Measurements from ENCODE around the gene SYNPO2L. TPM values are rescaled to one million over a fixed set of nuclear protein-coding genes. Genes with fewer than 3 reads are reported as not detected.

The SYNPO2L gene
- polyA plus RNA-seq, 1 donor from 2014 or later, result not detected

DNA sequence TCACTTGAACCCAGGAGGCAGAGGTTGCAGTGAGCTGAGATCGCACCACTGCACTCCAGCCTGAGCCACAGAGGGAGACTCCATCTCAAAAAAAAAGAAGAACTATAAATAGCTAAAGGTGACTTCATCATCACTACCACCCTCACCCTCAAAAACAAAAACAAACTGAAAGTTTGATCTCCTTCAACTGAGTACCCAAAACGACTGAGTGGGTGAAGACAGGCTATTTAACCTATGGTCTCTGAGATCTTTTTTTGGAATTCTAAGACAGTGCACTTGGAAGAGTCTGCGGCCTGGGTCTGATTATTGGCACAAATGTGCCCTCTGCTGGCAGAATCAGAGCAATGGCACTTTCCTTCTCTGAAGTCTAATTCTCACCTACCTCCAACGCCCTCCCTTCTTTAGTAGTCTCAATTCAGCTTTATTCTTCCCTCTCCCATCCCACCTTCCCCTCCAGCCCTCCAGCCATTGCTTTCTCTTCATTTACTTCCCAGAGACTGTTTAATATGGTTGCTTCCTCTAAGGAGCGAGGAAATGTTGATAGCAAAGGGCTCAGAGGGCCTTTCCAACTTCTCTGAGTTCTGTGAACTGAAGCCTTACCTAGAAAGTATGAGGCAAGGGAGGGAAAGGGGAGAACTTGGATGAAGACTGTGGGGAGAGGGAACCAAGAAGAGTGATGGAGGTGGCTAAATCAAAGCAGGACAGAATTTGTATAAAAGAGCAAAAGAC, 11.7 kb downstream of the SYNPO2L start:
- H3K4me2 ChIP-seq (ENCODE audit: low read length), result no peak overlapping the region
- H2AFZ ChIP-seq (ENCODE audit: low read depth, low read length), result no peak overlapping the region
- TF ChIP-seq CTCF (IDR thresholded peaks at IDR 0.05; ENCODE audit: poor library complexity, severe bottlenecking), result peak; percentile 94
- peak; percentile 95 for TF ChIP-seq SMC3 (conservative IDR thresholded peaks at IDR 0.05; ENCODE audit: poor library complexity)
- TF ChIP-seq EZH2 (IDR thresholded peaks at IDR 0.05; ENCODE audit: borderline replicate concordance, insufficient read depth, low read length, poor library complexity, severe bottlenecking), result no peak
- peak; percentile 94 for TF ChIP-seq RAD21 (conservative IDR thresholded peaks at IDR 0.05)
- no peak for TF ChIP-seq EP300 (conservative IDR thresholded peaks at IDR 0.05; ENCODE audit: poor library complexity, severe bottlenecking)
- TF ChIP-seq, protein P1, sequence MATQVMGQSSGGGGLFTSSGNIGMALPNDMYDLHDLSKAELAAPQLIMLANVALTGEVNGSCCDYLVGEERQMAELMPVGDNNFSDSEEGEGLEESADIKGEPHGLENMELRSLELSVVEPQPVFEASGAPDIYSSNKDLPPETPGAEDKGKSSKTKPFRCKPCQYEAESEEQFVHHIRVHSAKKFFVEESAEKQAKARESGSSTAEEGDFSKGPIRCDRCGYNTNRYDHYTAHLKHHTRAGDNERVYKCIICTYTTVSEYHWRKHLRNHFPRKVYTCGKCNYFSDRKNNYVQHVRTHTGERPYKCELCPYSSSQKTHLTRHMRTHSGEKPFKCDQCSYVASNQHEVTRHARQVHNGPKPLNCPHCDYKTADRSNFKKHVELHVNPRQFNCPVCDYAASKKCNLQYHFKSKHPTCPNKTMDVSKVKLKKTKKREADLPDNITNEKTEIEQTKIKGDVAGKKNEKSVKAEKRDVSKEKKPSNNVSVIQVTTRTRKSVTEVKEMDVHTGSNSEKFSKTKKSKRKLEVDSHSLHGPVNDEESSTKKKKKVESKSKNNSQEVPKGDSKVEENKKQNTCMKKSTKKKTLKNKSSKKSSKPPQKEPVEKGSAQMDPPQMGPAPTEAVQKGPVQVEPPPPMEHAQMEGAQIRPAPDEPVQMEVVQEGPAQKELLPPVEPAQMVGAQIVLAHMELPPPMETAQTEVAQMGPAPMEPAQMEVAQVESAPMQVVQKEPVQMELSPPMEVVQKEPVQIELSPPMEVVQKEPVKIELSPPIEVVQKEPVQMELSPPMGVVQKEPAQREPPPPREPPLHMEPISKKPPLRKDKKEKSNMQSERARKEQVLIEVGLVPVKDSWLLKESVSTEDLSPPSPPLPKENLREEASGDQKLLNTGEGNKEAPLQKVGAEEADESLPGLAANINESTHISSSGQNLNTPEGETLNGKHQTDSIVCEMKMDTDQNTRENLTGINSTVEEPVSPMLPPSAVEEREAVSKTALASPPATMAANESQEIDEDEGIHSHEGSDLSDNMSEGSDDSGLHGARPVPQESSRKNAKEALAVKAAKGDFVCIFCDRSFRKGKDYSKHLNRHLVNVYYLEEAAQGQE (IDR thresholded peaks at IDR 0.05; ENCODE audit: borderline replicate concordance), result no peak
- no peak for TF ChIP-seq MXI1 (conservative IDR thresholded peaks at IDR 0.05; ENCODE audit: poor library complexity, severe bottlenecking)
- TF ChIP-seq POLR2AphosphoS5 (IDR thresholded peaks at IDR 0.05), result no peak
- no peak for TF ChIP-seq TAF1 (IDR thresholded peaks at IDR 0.05; ENCODE audit: low read depth)

DNA sequence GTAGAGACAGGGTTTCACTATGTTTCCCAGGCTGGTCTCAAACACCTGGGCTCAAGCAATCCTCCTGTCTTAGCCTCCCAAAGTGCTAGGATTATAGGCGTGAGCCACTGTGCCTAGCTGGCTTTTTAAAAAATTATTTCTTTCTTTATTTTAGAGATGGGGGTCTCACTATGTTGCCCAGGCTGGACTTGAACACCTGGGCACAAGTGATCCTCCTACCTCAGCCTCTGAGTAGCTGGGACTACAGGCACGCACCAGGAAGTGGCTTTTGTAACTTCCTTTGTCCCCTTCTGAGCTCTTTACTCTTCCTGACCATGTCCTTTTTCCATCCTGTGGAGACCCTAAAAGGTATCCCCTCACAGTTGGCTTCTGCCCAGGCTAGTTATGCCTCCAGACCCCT, 12.5 kb downstream of the SYNPO2L start:
- Histone ChIP-seq H3K9ac (ENCODE audit: low read length) (no peak overlapping the region), H3F3A (ENCODE audit: insufficient read depth, low read length, poor library complexity, severe bottlenecking) (no peaks in the 10 kb centered on the region), H4K20me1 (ENCODE audit: insufficient read depth) (no peaks in the 10 kb centered on the region), H3K27me3 (ENCODE audit: insufficient read depth, low read depth, low read length) (no peaks in the 10 kb centered on the region), H3K9me2 (ENCODE audit: insufficient read depth, low read length) (no peaks in the 10 kb centered on the region), H2AFZ (ENCODE audit: low read depth, low read length) (no peak overlapping the region), H3K27ac (ENCODE audit: low read length) (no peak overlapping the region), H3K79me2 (replicated peaks; ENCODE audit: insufficient read depth, low read length) (no peaks in the 10 kb centered on the region), H3K9me3 (ENCODE audit: low read length) (no peaks in the 10 kb centered on the region), H3K36me3 (ENCODE audit: insufficient read depth, low read length) (no peaks in the 10 kb centered on the region), H3K4me3 (ENCODE audit: low read length) (no peak overlapping the region), H3K4me2 (ENCODE audit: low read length) (no peak overlapping the region)
- TF ChIP-seq, protein P1 (IDR thresholded peaks at IDR 0.05; ENCODE audit: borderline replicate concordance), result no peak
- no peak for TF ChIP-seq EP300 (conservative IDR thresholded peaks at IDR 0.05; ENCODE audit: poor library complexity, severe bottlenecking)
- no peak for TF ChIP-seq POLR2AphosphoS5 (IDR thresholded peaks at IDR 0.05)
- TF ChIP-seq CTCF (IDR thresholded peaks at IDR 0.05; ENCODE audit: poor library complexity, severe bottlenecking), result no peak
- TF ChIP-seq MXI1 (conservative IDR thresholded peaks at IDR 0.05; ENCODE audit: poor library complexity, severe bottlenecking), result no peak
- TF ChIP-seq RAD21 (conservative IDR thresholded peaks at IDR 0.05), result no peak
- TF ChIP-seq SMC3 (conservative IDR thresholded peaks at IDR 0.05; ENCODE audit: poor library complexity), result no peak
- no peak for TF ChIP-seq TAF1 (IDR thresholded peaks at IDR 0.05; ENCODE audit: low read depth)
- TF ChIP-seq EZH2 (IDR thresholded peaks at IDR 0.05; ENCODE audit: borderline replicate concordance, insufficient read depth, low read length, poor library complexity, severe bottlenecking), result no peak

More for the DNA sequence above, 11.7 kb downstream of the SYNPO2L start:
- H3K36me3 ChIP-seq (ENCODE audit: insufficient read depth, low read length), result no peaks in the 10 kb centered on the region
- no peak overlapping the region for H3K9ac ChIP-seq (ENCODE audit: low read length)
- no peaks in the 10 kb centered on the region for H3F3A ChIP-seq (ENCODE audit: insufficient read depth, low read length, poor library complexity, severe bottlenecking)
- H4K20me1 ChIP-seq (ENCODE audit: insufficient read depth), result no peaks in the 10 kb centered on the region
- no peak overlapping the region for H3K4me3 ChIP-seq (ENCODE audit: low read length)
- no peak overlapping the region for H3K27ac ChIP-seq (ENCODE audit: low read length)
- H3K27me3 ChIP-seq (ENCODE audit: insufficient read depth, low read depth, low read length), result no peaks in the 10 kb centered on the region
- H3K79me2 ChIP-seq (replicated peaks; ENCODE audit: insufficient read depth, low read length), result no peaks in the 10 kb centered on the region
- no peaks in the 10 kb centered on the region for H3K9me3 ChIP-seq (ENCODE audit: low read length)
- H3K9me2 ChIP-seq (ENCODE audit: insufficient read depth, low read length), result no peaks in the 10 kb centered on the region
